ENCODE measurements around the gene BNC2.

Gene BNC2

GRCh38 chr9:16718296-16718695, 152.2 kb downstream of the BNC2 start:
- Histone ChIP-seq H3K79me2 (no peaks in the 10 kb centered on the region), H3K4me1 (no peaks in the 10 kb centered on the region), H2AFZ (no peak overlapping the region), H3K9ac (no peak overlapping the region), H3K9me3 (ENCODE audit: control insufficient read depth, low read length) (no peaks in the 10 kb centered on the region), H3K4me3 (ENCODE audit: low read depth, low read length) (no peak overlapping the region), H3K4me2 (ENCODE audit: low read length) (no peak overlapping the region), H3K27ac (no peak overlapping the region), H3K27me3 (ENCODE audit: control insufficient read depth, insufficient read depth, low read length) (no peaks in the 10 kb centered on the region), H3K36me3 (ENCODE audit: control insufficient read depth, insufficient read depth, low read length) (no peaks in the 10 kb centered on the region)
- TF ChIP-seq CTCF (IDR thresholded peaks at IDR 0.05), result no peak

- no peaks in the 10 kb centered on the region for H3K4me1 ChIP-seq
Measured at GRCh38 chr9:16716601-16717000, 153.9 kb downstream of the BNC2 start.

GRCh38 chr9:16715404-16715803, 155.1 kb downstream of the BNC2 start:
- H3K4me1 ChIP-seq, result no peaks in the 10 kb centered on the region
- TF ChIP-seq CTCF (IDR thresholded peaks at IDR 0.05), result no peak
- no peaks in the 10 kb centered on the region for H3K27me3 ChIP-seq (ENCODE audit: control insufficient read depth, insufficient read depth, low read length)
- no peak overlapping the region for H3K27ac ChIP-seq
- H3K36me3 ChIP-seq (ENCODE audit: control insufficient read depth, insufficient read depth, low read length), result no peaks in the 10 kb centered on the region
- H2AFZ ChIP-seq, result no peak overlapping the region
- no peak overlapping the region for H3K4me3 ChIP-seq (ENCODE audit: low read depth, low read length)
- H3K9ac ChIP-seq, result no peak overlapping the region
- no peaks in the 10 kb centered on the region for H3K79me2 ChIP-seq
- no peak overlapping the region for H3K4me2 ChIP-seq (ENCODE audit: low read length)
- H3K9me3 ChIP-seq (ENCODE audit: control insufficient read depth, low read length), result no peaks in the 10 kb centered on the region

More at GRCh38 chr9:16716601-16717000, 153.9 kb downstream of the BNC2 start:
- Histone ChIP-seq H3K27ac (no peak overlapping the region), H3K9ac (no peak overlapping the region), H3K79me2 (no peaks in the 10 kb centered on the region), H3K4me2 (ENCODE audit: low read length) (no peak overlapping the region), H3K4me3 (ENCODE audit: low read depth, low read length) (no peak overlapping the region), H3K36me3 (ENCODE audit: control insufficient read depth, insufficient read depth, low read length) (no peaks in the 10 kb centered on the region), H3K9me3 (ENCODE audit: control insufficient read depth, low read length) (no peaks in the 10 kb centered on the region), H3K27me3 (ENCODE audit: control insufficient read depth, insufficient read depth, low read length) (no peaks in the 10 kb centered on the region), H2AFZ (no peak overlapping the region)
- no peak for TF ChIP-seq CTCF (IDR thresholded peaks at IDR 0.05)

GRCh38 chr9:16712787-16713186, 157.7 kb downstream of the BNC2 start:
- H3K4me2 ChIP-seq (ENCODE audit: low read length), result no peak overlapping the region
- no peak overlapping the region for H3K4me3 ChIP-seq (ENCODE audit: low read depth, low read length)
- no peak overlapping the region for H3K9ac ChIP-seq
- H3K79me2 ChIP-seq, result no peaks in the 10 kb centered on the region
- TF ChIP-seq CTCF (IDR thresholded peaks at IDR 0.05), result no peak
- H3K36me3 ChIP-seq (ENCODE audit: control insufficient read depth, insufficient read depth, low read length), result no peaks in the 10 kb centered on the region
- no peak overlapping the region for H2AFZ ChIP-seq
- no peaks in the 10 kb centered on the region for H3K9me3 ChIP-seq (ENCODE audit: control insufficient read depth, low read length)
- H3K4me1 ChIP-seq, result no peaks in the 10 kb centered on the region
- no peak overlapping the region for H3K27ac ChIP-seq
- no peaks in the 10 kb centered on the region for H3K27me3 ChIP-seq (ENCODE audit: control insufficient read depth, insufficient read depth, low read length)

GRCh38 chr9:16710888-16711287, 159.6 kb downstream of the BNC2 start:
- Histone ChIP-seq H2AFZ (no peak overlapping the region), H3K79me2 (no peaks in the 10 kb centered on the region), H3K4me2 (ENCODE audit: low read length) (no peak overlapping the region), H3K4me3 (ENCODE audit: low read depth, low read length) (no peak overlapping the region), H3K4me1 (no peaks in the 10 kb centered on the region), H3K9me3 (ENCODE audit: control insufficient read depth, low read length) (no peaks in the 10 kb centered on the region), H3K27me3 (ENCODE audit: control insufficient read depth, insufficient read depth, low read length) (no peaks in the 10 kb centered on the region), H3K9ac (no peak overlapping the region), H3K36me3 (ENCODE audit: control insufficient read depth, insufficient read depth, low read length) (no peaks in the 10 kb centered on the region), H3K27ac (no peak overlapping the region)
- no peak for TF ChIP-seq CTCF (IDR thresholded peaks at IDR 0.05)

Data from parathyroid adenoma (tissue), 2 donors.